Tibial nerve (tissue), 3 donors: ENCODE data around the gene USP25.

Source experiments
- CTCF ChIP-seq, 5 experiments: fragments of 200-600 bp in 3 of 5; fragments of 450-650 bp in 2 of 5; sonication (generic) in 3 of 5; IDR thresholded peaks; one replicate each; pipeline ENCODE4 v1.5.1; 2016 to 2019; ENCODE audit warnings: antibody characterized with exemption in 5 of 5, mild to moderate bottlenecking in 3 of 5, moderate library complexity in 2 of 5
- POLR2A ChIP-seq, 2 donors: fragments of 450-650 bp; IDR thresholded peaks; one replicate each; pipeline ENCODE4 v1.6.1; 2017; ENCODE audit warnings: antibody characterized with exemption in 2 of 2, mild to moderate bottlenecking in 2 of 2, moderate library complexity in 2 of 2

GRCh38 chr21:15831497-15831896, 101.7 kb downstream of the USP25 start:
- TF ChIP-seq CTCF (IDR thresholded peaks at IDR 0.05) (no peak), POLR2A (IDR thresholded peaks at IDR 0.05) (no peak)
